Measurements from ENCODE around the gene HPD.

GRCh38 chr12:121858662-121859572, at the start of gene HPD:
- TF ChIP-seq CTCF (IDR thresholded peaks at IDR 0.05 in 4 of 5, conservative IDR thresholded peaks at IDR 0.05 in 1 of 5), result no peak
- TF ChIP-seq POLR2A (IDR thresholded peaks at IDR 0.05), result no peak
